ENCODE results near the gene LSS. TPM values are rescaled to one million over a fixed set of nuclear protein-coding genes. Genes with fewer than 3 reads are reported as not detected.
A peak's percentile ranks its signal among the peaks of the same experiment; 100 is the strongest.

Gene LSS
- total RNA-seq, 1 donor from 2014 or later: 108 TPM

DNA sequence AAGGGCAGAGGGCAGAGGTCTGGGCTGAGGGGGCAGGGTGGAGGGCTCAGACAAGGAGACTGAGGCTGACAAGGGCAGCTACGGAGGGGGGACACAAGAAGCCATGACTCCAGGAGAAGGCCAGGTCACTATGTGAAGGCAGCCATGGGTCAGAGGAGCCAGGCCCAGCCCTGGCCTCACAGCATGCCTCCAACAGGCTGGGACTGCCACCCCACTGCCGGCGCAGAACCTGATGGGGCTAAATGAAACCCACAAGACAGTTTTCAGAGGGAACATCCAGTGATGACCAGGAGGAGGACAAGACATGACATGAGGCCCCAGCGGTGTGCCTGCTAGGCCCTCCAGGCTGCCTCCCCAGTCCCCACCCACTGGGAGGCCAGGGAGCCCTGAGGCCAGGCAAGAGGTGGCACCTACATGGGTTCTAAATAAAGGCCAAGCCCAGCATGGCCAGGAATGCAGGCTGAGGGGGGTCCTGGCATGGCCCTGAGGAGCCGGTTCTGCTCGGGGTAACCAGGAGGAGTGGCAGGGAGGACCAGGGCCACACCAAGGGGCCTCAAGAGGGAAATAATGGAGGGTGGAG, 27.3 kb upstream of the LSS start:
- H3K27ac ChIP-seq: no peak overlapping the region
- intact Hi-C loops (cut with DNase I): no loop called here
- ATAC-seq (no peak), DNase-seq (peak; percentile 49)
- H3K36me3 ChIP-seq: peaks cover 100% of the 10 kb centered on the region
- H3K4me1 ChIP-seq: no peaks in the 10 kb centered on the region
- no peaks in the 10 kb centered on the region for H3K27me3 ChIP-seq
- no peaks in the 10 kb centered on the region for H3K9me3 ChIP-seq
- TF ChIP-seq, protein P1, sequence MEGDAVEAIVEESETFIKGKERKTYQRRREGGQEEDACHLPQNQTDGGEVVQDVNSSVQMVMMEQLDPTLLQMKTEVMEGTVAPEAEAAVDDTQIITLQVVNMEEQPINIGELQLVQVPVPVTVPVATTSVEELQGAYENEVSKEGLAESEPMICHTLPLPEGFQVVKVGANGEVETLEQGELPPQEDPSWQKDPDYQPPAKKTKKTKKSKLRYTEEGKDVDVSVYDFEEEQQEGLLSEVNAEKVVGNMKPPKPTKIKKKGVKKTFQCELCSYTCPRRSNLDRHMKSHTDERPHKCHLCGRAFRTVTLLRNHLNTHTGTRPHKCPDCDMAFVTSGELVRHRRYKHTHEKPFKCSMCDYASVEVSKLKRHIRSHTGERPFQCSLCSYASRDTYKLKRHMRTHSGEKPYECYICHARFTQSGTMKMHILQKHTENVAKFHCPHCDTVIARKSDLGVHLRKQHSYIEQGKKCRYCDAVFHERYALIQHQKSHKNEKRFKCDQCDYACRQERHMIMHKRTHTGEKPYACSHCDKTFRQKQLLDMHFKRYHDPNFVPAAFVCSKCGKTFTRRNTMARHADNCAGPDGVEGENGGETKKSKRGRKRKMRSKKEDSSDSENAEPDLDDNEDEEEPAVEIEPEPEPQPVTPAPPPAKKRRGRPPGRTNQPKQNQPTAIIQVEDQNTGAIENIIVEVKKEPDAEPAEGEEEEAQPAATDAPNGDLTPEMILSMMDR (IDR thresholded peaks at IDR 0.05): no peak
- no peak overlapping the region for H3K4me3 ChIP-seq

DNA sequence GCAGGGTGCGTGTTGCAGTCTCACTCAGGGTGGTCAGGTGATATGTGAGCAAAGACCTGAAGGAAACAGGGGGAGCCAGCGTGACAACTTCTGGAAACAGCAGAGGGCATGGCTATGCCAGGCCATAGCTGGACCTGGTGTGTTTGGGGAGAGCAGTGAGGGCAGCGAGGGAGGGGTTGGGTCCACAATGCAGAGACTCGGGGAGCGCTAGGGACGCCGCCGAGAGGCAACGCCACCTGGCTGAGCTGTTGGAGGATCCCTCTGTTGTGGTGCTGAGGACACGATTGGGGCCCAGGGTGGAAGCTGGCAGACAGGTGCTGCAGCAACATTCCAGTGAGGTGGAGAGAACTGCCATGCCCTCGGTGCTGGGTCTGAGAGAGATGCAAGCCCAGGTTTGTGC, 26.6 kb upstream of the LSS start:
- intact Hi-C loops (cut with DNase I): no loop called here
- Histone ChIP-seq H3K4me3 (no peak overlapping the region), H3K4me1 (no peaks in the 10 kb centered on the region), H3K27me3 (no peaks in the 10 kb centered on the region), H3K9me3 (no peaks in the 10 kb centered on the region), H3K36me3 (peaks cover 100% of the 10 kb centered on the region), H3K27ac (no peak overlapping the region)
- peak; percentile 44 for DNase-seq
- TF ChIP-seq, protein P1 (IDR thresholded peaks at IDR 0.05): no peak
- ATAC-seq: no peak

DNA sequence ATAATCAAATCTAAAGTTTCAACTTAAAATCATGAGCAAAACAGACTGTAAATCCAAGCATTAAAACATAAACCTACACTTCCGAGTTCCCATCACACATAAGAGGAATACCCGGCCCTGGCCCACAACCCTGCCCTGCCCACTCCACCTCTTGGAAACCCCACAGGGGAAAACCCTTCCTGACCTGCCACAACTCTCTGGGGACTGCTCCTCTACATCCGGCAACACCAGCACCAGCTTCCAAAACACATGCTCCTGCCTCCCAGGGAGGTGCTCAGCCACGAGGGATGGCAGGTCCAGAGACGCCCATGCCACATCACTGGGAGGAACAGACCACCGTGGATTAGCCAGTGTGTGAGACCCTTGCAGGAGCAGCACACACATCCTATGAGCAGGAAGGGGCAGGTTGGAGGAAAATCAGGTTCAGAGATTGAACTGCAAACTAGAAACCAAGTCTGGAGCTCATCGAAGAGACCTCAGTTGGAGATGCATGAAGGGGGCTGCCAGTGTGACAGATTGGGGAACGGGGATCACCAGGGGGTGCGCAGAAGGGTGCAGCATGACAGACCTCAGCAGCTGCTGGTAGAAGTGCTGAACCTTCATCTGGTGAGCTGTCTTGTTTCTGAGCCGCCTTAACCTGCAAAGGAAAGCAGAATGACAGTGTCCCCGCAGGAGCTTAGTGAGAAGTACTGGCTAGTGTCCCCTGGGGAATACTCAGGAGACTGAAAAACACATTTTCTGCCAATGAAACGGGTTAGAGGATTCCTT, 25.8 kb upstream of the LSS start:
- intact Hi-C loops (cut with DNase I): no loop called here
- ATAC-seq (no peak), DNase-seq (peak; percentile 38)
- no peak overlapping the region for H3K4me3 ChIP-seq
- H3K36me3 ChIP-seq: peaks cover 100% of the 10 kb centered on the region
- H3K27me3 ChIP-seq: no peaks in the 10 kb centered on the region
- TF ChIP-seq, protein P1 (IDR thresholded peaks at IDR 0.05): no peak
- no peaks in the 10 kb centered on the region for H3K4me1 ChIP-seq
- H3K9me3 ChIP-seq: no peaks in the 10 kb centered on the region
- H3K27ac ChIP-seq: no peak overlapping the region

- Histone ChIP-seq H3K4me1 (no peaks in the 10 kb centered on the region), H3K27me3 (no peaks in the 10 kb centered on the region), H3K36me3 (peaks cover 99% of the 10 kb centered on the region), H3K4me3 (no peak overlapping the region), H3K9me3 (no peaks in the 10 kb centered on the region), H3K27ac (no peak overlapping the region)
- ATAC-seq (no peak), DNase-seq (peak; percentile 15)
- TF ChIP-seq, protein P1 (IDR thresholded peaks at IDR 0.05): no peak
- intact Hi-C loops (cut with DNase I): no loop called here
These were observed 25.1 kb upstream of the LSS start for GRCh38 chr21:46253610-46254124.

DNA sequence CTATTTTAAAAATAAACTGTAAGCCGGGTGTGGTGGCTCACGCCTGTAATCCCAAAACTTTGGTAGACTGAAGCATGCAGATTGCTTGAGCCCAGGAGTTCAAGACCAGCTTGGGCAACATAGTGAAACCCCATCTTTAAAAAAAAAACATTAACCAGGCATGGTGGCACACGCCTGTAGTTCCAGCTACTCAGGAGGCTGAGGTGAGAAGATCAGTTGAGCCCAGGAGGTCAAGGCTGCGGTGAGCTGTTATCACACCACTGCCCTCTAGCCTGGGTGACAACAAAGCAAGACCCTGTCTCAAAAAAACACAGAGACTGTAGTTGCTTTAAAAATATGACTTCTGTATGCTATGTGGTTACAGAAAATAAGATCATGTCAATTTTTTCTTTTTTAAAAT, 24.3 kb upstream of the LSS start:
- Histone ChIP-seq H3K4me1 (no peaks in the 10 kb centered on the region), H3K4me3 (no peak overlapping the region), H3K36me3 (peaks cover 99% of the 10 kb centered on the region), H3K27ac (no peak overlapping the region), H3K27me3 (no peaks in the 10 kb centered on the region), H3K9me3 (no peaks in the 10 kb centered on the region)
- DNase-seq (peak; percentile 4), ATAC-seq (no peak)
- intact Hi-C loops (cut with DNase I): no loop called here
- TF ChIP-seq, protein P1 (IDR thresholded peaks at IDR 0.05): no peak

Measured in upper lobe of right lung (tissue), 1 donor.